ENCODE data around the gene CDH23.

GRCh38 chr10:71762324-71762723, 365.6 kb downstream of the CDH23 start:
- TF ChIP-seq ZNF274 (IDR thresholded peaks at IDR 0.05; ENCODE audit: low read depth, low read length) (no peak), YY1 (IDR thresholded peaks at IDR 0.05; ENCODE audit: insufficient read depth, insufficient read length) (no peak), SUZ12 (IDR thresholded peaks at IDR 0.05; ENCODE audit: extremely low read depth, insufficient read depth, insufficient read length) (no peak)

Data from NT2/D1 (cell line).